ENCODE measurements around the gene PTPRG.

The PTPRG gene

DNA sequence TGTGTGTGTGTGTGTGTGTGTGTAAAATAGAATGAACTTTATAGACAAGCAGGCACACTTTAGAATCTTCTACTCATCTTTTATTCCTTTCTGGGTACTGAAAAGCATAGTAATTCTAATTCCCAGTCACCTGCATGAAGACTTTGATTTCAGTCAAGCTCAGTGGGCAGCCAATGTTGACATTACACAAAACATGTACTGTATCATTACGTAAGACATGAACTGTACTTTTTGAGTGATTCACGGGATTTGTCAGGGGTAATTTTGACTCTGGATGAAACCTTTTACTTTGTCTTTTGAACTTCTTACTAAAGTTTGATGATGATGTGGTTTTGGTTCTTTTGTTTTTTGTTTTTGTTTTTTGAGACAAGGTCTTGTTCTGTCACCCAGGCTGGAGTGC is 38.8 kb downstream of the PTPRG start:
- no peak overlapping the region for H3K4me3 ChIP-seq (ENCODE audit: control insufficient read depth, low read depth, low read length)
- DNase-seq (ENCODE audit: low read depth), result peak; percentile 51

DNA sequence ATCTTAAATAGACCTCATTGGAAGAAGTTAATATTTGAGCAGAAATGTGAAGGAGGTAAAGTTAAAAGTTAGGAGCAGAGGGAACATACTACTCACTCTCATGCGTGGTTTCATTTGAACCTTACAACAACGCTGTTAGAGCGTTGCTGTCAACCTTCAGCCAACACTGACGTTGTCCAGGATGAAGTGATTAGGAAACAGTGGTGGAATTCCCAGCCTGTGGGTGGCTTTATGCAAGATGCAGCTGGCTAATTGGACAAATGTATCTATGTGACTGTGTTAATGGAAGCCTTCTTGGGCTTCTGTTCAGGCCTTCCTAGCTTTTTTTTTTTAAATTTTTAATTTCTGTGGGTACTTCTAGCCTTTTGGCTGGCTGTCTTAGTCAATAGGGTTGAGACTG is 40.5 kb downstream of the PTPRG start:
- no peak overlapping the region for H3K4me3 ChIP-seq (ENCODE audit: control insufficient read depth, low read depth, low read length)
- peak; percentile 74 for DNase-seq (ENCODE audit: low read depth)
- TF ChIP-seq, protein P1, sequence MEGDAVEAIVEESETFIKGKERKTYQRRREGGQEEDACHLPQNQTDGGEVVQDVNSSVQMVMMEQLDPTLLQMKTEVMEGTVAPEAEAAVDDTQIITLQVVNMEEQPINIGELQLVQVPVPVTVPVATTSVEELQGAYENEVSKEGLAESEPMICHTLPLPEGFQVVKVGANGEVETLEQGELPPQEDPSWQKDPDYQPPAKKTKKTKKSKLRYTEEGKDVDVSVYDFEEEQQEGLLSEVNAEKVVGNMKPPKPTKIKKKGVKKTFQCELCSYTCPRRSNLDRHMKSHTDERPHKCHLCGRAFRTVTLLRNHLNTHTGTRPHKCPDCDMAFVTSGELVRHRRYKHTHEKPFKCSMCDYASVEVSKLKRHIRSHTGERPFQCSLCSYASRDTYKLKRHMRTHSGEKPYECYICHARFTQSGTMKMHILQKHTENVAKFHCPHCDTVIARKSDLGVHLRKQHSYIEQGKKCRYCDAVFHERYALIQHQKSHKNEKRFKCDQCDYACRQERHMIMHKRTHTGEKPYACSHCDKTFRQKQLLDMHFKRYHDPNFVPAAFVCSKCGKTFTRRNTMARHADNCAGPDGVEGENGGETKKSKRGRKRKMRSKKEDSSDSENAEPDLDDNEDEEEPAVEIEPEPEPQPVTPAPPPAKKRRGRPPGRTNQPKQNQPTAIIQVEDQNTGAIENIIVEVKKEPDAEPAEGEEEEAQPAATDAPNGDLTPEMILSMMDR (conservative IDR thresholded peaks at IDR 0.05; ENCODE audit: control insufficient read depth, insufficient read depth, low read depth, low read length), result no peak

More for the DNA sequence above, 38.8 kb downstream of the PTPRG start:
- TF ChIP-seq, protein P1 (conservative IDR thresholded peaks at IDR 0.05; ENCODE audit: control insufficient read depth, insufficient read depth, low read depth, low read length), result no peak

DNA sequence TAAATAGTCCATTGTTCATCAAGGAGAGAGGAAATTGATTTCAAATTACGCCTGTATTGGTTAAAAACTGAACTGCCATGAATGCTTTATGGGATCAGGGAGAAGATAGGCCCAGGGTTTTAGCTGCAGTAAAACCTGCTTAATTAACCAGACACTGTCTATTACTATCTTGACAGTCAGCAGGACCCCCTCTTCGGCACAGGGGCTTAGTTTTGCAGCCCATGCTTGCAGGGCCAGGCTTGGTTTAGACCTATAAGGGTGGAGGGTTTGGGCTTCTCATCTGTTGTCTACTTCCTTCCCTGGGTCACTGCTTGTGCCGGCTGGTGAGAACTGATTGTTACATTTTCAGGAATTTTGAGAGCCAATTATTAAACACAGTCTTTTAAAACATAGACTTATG is 41.1 kb downstream of the PTPRG start:
- no peak for DNase-seq (ENCODE audit: low read depth)
- TF ChIP-seq, protein P1 (conservative IDR thresholded peaks at IDR 0.05; ENCODE audit: control insufficient read depth, insufficient read depth, low read depth, low read length), result no peak
- H3K4me3 ChIP-seq (ENCODE audit: control insufficient read depth, low read depth, low read length), result no peak overlapping the region

DNA sequence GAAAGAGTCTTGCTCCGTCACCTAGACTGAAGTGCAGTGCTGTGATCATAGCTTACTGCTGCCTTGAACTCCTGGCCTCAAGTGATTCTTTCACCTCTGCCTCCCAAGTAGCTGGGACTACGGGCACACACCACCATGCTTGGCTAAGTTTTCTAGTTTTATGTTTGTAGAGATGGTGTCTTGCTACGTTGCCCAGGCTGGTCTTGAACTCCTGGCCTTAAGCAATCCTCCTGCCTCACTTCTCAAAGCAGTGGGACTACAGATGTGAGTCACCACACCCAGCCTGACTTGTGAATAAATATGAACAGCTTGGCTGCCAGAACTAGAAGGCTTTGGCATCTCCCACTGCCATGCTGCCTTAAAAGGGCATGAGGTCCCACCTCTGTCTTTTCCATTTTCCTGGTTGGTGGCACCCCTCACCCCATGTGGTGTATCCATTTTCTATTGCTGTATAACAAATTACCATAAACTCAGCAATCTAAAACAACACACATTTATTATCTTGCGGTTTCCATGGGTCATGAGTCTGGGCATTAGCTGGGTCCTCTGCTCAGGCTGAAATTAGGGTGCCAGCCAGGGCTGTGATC is 44.3 kb downstream of the PTPRG start:
- H3K4me3 ChIP-seq (ENCODE audit: control insufficient read depth, low read depth, low read length), result no peak overlapping the region
- DNase-seq (ENCODE audit: low read depth), result no peak

DNA sequence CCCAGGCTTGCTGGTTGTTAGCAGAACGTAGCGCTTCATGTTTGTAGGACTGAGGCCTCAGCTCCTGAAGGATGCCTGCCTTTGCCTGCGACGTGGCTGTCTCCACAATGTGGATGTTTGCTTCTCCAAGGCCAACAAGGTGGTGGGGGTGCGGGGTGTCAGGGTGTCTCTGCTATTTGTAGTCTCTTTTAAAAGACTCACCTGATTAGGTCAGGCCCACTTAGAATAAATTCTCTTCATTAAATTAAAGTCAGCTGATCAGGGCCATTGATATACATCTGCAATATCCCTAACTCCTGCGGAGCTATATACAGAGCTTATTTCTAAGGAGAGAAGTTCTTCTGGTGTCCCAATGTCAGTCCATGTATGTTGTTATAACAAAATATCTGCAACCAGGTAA is 44.8 kb downstream of the PTPRG start:
- H3K4me3 ChIP-seq (ENCODE audit: control insufficient read depth, low read depth, low read length), result no peak overlapping the region

More for the DNA sequence above, 44.3 kb downstream of the PTPRG start:
- TF ChIP-seq, protein P1 (conservative IDR thresholded peaks at IDR 0.05; ENCODE audit: control insufficient read depth, insufficient read depth, low read depth, low read length), result no peak

DNA sequence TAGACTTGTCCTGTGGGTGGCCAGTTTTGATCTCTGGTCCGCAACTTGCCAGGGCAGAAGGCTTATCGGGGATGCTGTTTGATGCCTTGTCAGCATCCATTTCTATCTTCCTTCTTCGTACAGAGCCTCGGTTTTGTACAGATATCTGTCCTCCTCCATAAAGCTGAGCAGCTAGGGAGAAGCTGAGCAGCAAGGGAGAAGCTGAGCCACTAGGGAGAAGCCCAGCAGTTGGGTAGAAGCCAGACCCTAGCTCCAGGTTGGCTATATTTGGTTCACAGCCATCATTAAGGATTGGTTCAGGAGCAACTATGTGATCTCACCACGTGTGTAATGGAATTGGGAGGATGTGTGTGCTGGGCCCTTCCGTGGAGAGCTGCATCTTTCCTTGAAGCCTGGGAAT is 46.7 kb downstream of the PTPRG start:
- TF ChIP-seq, protein P1 (conservative IDR thresholded peaks at IDR 0.05; ENCODE audit: control insufficient read depth, insufficient read depth, low read depth, low read length), result no peak
- no peak overlapping the region for H3K4me3 ChIP-seq (ENCODE audit: control insufficient read depth, low read depth, low read length)
- DNase-seq (ENCODE audit: low read depth), result no peak

More for the DNA sequence above, 44.8 kb downstream of the PTPRG start:
- DNase-seq (ENCODE audit: low read depth), result no peak
- TF ChIP-seq, protein P1 (conservative IDR thresholded peaks at IDR 0.05; ENCODE audit: control insufficient read depth, insufficient read depth, low read depth, low read length), result no peak

DNA sequence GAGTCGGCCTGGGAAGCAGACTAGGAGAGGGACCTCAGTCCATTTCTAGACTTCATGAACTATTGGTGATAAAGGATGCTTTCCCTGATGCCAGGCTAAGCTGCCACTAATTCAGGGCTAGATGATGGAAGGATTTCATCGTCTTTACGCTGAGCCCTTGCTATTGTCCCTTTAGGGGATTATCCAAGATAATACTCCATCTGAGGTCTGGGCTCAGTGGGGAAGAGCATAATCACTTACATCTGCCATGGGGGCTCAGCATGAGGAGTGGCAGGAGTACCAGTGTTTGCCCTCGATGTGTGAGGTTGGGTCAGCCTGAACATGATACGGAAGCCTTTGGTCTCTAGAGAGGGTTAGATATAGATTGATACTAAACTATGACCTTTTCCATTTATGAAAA is 47.3 kb downstream of the PTPRG start:
- TF ChIP-seq, protein P1 (conservative IDR thresholded peaks at IDR 0.05; ENCODE audit: control insufficient read depth, insufficient read depth, low read depth, low read length), result no peak
- DNase-seq (ENCODE audit: low read depth), result no peak
- no peak overlapping the region for H3K4me3 ChIP-seq (ENCODE audit: control insufficient read depth, low read depth, low read length)
